A549 treated with CORT108297 at 1 μM for 4 hours (cell line): ENCODE measurements around the gene RAB13. TPM values are rescaled to one million over a fixed set of nuclear protein-coding genes. Genes with fewer than 3 reads are reported as not detected.

Experiments used
- total RNA-seq: library from RNA; stranded (reverse); fragments of 200-300 nt; extraction: Qiagen RNA extraction; gene quantifications from 5 replicates; pipeline ENCODE4 v1.2.3, GENCODE V29; 2022

Gene RAB13
- total RNA-seq = 131 to 153 TPM (median 132 TPM) in 5 replicates

GRCh38 chr1:153985941-153986761, at the start of gene RAB13:
RAB13 (minus strand) TSS chr1:153986339; CDS start chr1:153986236, 103 bp downstream.

GRCh38 chr1:153990468-153991150, 4.5 kb upstream of the RAB13 start, which contains the start of gene RPS27:
RPS27 (plus strand) TSS chr1:153990762; CDS start chr1:153990797, 35 bp downstream.

GRCh38 chr1:153977250-153978240, 8.6 kb downstream of the RAB13 start, which contains the start of gene JTB:
JTB (minus strand) TSS chr1:153977674; CDS start chr1:153977252, 422 bp downstream.

GRCh38 chr1:153967107-153967999, 18.8 kb downstream of the RAB13 start, which contains the start of gene CREB3L4:
CREB3L4 (plus strand) TSS chr1:153967902; CDS start chr1:153968526, 624 bp downstream.

GRCh38 chr1:153963030-153963849, 22.9 kb downstream of the RAB13 start, which contains the start of gene SLC39A1:
SLC39A1 (minus strand) TSS chr1:153963537; CDS start chr1:153962715, 822 bp downstream.

GRCh38 chr1:153958111-153958960, 27.8 kb downstream of the RAB13 start, which contains the start of gene CRTC2:
CRTC2 (minus strand) TSS chr1:153958612; CDS start chr1:153958497, 115 bp downstream.

GRCh38 chr1:153946622-153947241, 39.4 kb downstream of the RAB13 start, which contains the start of gene DENND4B:
DENND4B (minus strand) TSS chr1:153946718; CDS start chr1:153944374, 2,344 bp downstream.

Other genes with a start within 250 kb of the RAB13 start
- 0.73 to 2.4 TPM (median 1.3 TPM) in 5 replicates for gene SLC27A3, start 210.9 kb downstream of the RAB13 start, total RNA-seq
- gene GATAD2B, start 63.4 kb downstream of the RAB13 start, total RNA-seq = 6.9 to 10.1 TPM (median 8.6 TPM) in 5 replicates
- gene DENND4B, start 39.6 kb downstream of the RAB13 start, total RNA-seq = 22.9 to 40.4 TPM (median 38.6 TPM) in 5 replicates
- gene CRTC2, start 27.7 kb downstream of the RAB13 start, total RNA-seq = 30.6 to 45.7 TPM (median 41.6 TPM) in 5 replicates
- 151 to 169 TPM (median 166 TPM) in 5 replicates for gene SLC39A1, start 22.8 kb downstream of the RAB13 start, total RNA-seq
- gene CREB3L4, start 18.4 kb downstream of the RAB13 start, total RNA-seq = 8.5 to 12.4 TPM (median 10.3 TPM) in 5 replicates
- gene JTB, start 8.7 kb downstream of the RAB13 start, total RNA-seq = 109 to 169 TPM (median 154 TPM) in 5 replicates
- 4,150 to 7,755 TPM (median 4,460 TPM) in 5 replicates for gene RPS27, start 4.4 kb upstream of the RAB13 start, total RNA-seq
- gene NUP210L, start 168.7 kb upstream of the RAB13 start, total RNA-seq = not detected in 5 replicates
- 424 to 619 TPM (median 471 TPM) in 5 replicates for gene TPM3, start 205.8 kb upstream of the RAB13 start, total RNA-seq
- gene CFAP141, start 220.0 kb upstream of the RAB13 start, total RNA-seq = 0.29 TPM in 1 of 5 replicates, not detected in the others
- gene UBAP2L, start 234.6 kb upstream of the RAB13 start, total RNA-seq = 107 to 115 TPM (median 112 TPM) in 5 replicates